Measurements from ENCODE around the gene SPECC1L.
"Not testable (repeated sequence)": the region's sequence is repeated elsewhere in the genome, so short reads cannot be mapped to it uniquely, and the experiment has no call there.

SPECC1L gene

DNA sequence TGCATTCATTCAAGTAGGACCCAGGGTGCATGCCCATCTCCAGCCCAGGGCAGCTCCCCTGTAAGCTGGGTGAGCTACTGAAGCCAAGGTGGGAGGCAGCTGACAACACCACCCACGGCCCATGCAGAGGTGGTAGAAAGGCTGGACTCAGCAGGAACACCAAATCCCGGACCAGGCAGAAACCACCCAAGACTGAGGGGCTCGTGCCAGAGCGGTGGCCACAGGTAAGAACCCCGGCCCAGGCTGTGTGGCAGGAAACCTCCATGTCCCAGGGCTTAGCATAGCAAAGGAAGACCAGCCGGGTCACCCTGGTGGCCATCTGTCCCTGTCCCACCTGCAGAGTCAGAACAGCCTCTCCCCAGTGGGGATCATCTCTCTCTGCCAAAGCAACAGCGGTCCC is 13.9 kb upstream of the SPECC1L start:
- H3K4me3 ChIP-seq; H3K27ac ChIP-seq; H3K36me3 ChIP-seq; H3K9me3 ChIP-seq; intact Hi-C loops (cut with DNase I; ENCODE audit: low total_unique reads); H3K27me3 ChIP-seq; H3K4me1 ChIP-seq: not testable (repeated sequence)
- peak in 1 of 2 donors; percentile 46 for DNase-seq

DNA sequence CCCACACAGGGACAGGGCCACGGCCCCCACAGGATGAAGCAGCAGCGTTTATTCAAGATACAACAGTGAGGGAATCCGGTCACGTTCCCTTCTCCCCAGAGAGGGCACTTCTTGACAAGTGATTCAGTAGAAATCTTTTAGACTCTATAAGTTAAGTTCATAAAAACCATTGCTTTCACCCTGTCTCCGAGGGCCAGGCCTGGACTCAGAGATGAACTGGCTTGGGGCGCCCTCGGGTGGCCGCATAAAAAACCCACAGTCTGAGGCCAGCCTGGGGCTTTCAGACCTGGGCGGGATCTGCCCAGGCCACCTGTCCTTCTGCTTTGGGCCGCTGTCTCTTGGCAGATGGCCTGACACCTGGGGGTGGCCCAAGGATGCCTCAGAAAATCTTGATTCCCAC is 11.2 kb upstream of the SPECC1L start:
- H3K27me3 ChIP-seq; H3K4me3 ChIP-seq; H3K9me3 ChIP-seq; H3K36me3 ChIP-seq; intact Hi-C loops (cut with DNase I; ENCODE audit: low total_unique reads); H3K4me1 ChIP-seq: not testable (repeated sequence)
- peak; percentile 84 to 86 for DNase-seq
- H3K27ac ChIP-seq = peak overlapping the region in 1 of 2 donors; percentile 59
- TF ChIP-seq, protein P1, sequence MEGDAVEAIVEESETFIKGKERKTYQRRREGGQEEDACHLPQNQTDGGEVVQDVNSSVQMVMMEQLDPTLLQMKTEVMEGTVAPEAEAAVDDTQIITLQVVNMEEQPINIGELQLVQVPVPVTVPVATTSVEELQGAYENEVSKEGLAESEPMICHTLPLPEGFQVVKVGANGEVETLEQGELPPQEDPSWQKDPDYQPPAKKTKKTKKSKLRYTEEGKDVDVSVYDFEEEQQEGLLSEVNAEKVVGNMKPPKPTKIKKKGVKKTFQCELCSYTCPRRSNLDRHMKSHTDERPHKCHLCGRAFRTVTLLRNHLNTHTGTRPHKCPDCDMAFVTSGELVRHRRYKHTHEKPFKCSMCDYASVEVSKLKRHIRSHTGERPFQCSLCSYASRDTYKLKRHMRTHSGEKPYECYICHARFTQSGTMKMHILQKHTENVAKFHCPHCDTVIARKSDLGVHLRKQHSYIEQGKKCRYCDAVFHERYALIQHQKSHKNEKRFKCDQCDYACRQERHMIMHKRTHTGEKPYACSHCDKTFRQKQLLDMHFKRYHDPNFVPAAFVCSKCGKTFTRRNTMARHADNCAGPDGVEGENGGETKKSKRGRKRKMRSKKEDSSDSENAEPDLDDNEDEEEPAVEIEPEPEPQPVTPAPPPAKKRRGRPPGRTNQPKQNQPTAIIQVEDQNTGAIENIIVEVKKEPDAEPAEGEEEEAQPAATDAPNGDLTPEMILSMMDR (IDR thresholded peaks at IDR 0.05) = peak; percentile 47 to 60

DNA sequence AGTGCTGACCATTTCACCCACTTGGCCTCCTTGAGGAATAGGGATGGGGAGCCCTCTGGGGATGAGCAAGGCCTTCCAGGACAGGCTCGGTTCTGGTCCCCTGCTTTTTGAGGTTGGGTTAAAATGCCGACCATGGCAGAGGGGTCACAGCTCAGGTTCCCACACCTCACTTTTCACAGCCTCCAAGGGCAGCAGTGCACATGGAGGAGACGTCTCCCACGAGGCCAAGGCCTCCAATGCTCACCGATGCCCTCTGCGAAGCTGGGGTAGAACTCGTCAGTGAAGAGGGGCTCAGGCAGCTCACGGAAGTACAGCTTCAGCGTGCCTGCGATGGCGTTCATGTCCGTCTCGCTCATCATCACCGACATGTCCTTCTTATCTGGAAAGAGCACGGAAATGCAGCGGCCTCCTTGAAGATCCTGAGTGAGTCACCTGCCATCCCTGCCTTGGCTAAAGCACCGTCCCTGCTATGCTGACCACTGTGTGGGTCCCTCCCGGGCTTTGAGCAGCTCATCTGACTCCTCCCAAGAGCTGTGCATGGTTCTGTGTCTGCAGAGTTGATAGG is 8.4 kb upstream of the SPECC1L start:
- H3K27ac ChIP-seq; H3K27me3 ChIP-seq; DNase-seq; H3K4me1 ChIP-seq; H3K9me3 ChIP-seq; H3K36me3 ChIP-seq; H3K4me3 ChIP-seq; intact Hi-C loops (cut with DNase I; ENCODE audit: low total_unique reads): not testable (repeated sequence)

- not testable (repeated sequence) for H3K36me3 ChIP-seq, H3K9me3 ChIP-seq, DNase-seq
These were observed 7.2 kb upstream of the SPECC1L start for GRCh38 chr22:24263479-24263878.

DNA sequence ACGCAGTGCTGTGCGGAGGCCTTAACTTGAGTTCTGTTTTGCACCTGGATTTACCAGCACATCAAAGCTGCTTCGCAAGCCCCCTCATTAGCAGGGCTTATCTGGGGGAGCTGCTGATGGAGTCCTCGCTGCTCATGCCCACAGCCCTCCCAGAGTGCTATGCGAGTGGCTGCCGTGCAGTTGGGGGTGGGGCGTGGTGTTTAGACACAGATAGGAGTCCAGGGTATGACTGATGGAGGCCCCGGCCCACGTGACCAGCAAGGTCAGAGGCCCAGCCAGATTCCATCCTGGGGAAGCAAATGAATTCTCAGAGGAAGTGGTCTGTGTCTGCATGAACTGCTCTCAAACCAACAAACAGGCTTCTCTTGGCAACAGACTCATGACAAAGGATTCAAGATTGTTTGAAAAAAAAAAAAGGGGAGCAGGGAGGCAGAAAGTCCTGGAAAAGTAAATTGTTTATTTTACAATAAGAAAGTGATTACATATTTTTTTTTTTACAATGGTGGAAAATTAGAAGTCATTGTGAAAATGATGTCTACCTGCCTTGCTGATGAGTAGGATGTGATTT is 6.2 kb upstream of the SPECC1L start:
- H3K4me3 ChIP-seq; intact Hi-C loops (cut with DNase I; ENCODE audit: low total_unique reads): not testable (repeated sequence)

More at GRCh38 chr22:24263479-24263878, 7.2 kb upstream of the SPECC1L start:
- intact Hi-C loops (cut with DNase I; ENCODE audit: low total_unique reads); H3K4me3 ChIP-seq; H3K27me3 ChIP-seq; H3K4me1 ChIP-seq; H3K27ac ChIP-seq: not testable (repeated sequence)

DNA sequence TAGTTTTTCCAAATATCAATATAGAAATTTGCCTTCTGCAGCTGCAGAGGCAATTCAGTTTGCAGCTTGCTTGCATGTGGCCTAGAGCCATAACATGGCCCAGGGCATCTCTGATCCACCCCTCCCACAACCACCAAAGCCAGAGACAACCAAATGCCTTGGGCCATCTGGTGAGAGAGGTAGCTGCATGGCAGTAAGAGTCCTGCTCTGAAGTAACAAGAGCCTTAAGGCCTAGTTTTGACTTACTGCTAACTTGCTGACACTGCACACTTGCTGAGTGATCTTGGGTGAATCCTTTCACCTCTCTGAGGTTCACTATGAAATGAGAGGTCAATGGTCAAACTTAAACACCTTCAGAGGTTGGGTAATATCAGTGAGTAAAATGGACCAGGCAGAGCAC is 4.9 kb upstream of the SPECC1L start:
- intact Hi-C loops (cut with DNase I; ENCODE audit: low total_unique reads) = no loop called here
- no peaks in the 10 kb centered on the region for H3K9me3 ChIP-seq
- TF ChIP-seq, protein P1 (IDR thresholded peaks at IDR 0.05) = no peak
- no peak overlapping the region for H3K4me3 ChIP-seq
- no peaks in the 10 kb centered on the region for H3K4me1 ChIP-seq
- no peaks in the 10 kb centered on the region for H3K36me3 ChIP-seq
- H3K27ac ChIP-seq = no peak overlapping the region
- H3K27me3 ChIP-seq = no peaks in the 10 kb centered on the region
- DNase-seq = no peak

More for the DNA sequence above, 6.2 kb upstream of the SPECC1L start:
- H3K27me3 ChIP-seq, DNase-seq, H3K4me1 ChIP-seq, H3K36me3 ChIP-seq, H3K9me3 ChIP-seq, H3K27ac ChIP-seq: not testable (repeated sequence)

DNA sequence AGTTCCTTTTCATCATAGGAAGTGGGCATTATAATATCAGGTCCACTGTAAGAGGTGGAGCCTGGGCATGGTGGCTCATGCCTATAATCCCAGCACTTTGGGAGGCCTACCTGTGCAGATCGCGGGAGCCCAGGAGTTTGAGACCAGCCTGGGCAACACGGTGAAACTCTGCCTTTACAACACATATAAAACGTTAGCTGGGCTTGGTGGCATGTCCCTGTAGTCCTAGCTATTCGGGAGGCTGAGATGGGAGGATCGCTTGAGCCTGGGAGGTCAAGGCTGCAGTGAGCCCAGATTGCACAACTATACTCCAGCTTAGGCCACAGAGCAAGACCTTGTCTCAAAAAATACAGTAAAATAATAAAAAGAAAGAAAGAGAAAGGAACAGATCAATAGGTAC is 4.1 kb upstream of the SPECC1L start:
- H3K4me1 ChIP-seq; H3K27me3 ChIP-seq; intact Hi-C loops (cut with DNase I; ENCODE audit: low total_unique reads); DNase-seq; H3K4me3 ChIP-seq; H3K27ac ChIP-seq; H3K9me3 ChIP-seq; H3K36me3 ChIP-seq: not testable (repeated sequence)

DNA sequence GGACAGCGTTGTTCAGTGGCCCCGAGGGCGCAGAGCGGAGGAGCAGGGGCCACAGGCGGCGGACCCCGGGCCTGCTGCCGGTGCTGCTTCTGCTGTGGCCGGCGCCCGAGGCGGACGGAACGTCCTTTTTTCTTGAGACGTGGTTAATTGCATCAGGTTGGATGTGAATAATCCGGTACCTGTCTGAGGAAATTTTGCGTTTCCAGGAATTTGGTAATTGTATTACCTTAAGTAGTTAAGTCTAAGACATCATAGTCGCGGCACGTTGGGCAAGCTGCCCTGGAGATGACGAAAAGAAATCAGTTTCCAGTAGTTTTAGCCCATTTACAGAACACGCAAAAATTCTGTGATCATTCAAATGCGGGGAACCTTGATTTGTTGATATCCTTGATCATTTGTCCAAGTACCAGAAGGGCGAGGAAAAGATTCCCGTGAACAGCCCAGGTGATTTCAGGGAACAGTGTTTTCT is 789 bp downstream of the SPECC1L start:
- H3K9me3 ChIP-seq = no peaks in the 10 kb centered on the region
- peak overlapping the region; percentile 82 to 90 for H3K4me3 ChIP-seq
- no peaks in the 10 kb centered on the region for H3K36me3 ChIP-seq
- TF ChIP-seq, protein P1 (IDR thresholded peaks at IDR 0.05) = no peak
- no peaks in the 10 kb centered on the region for H3K27me3 ChIP-seq
- intact Hi-C loops (cut with DNase I; ENCODE audit: low total_unique reads) = no loop called here
- peaks cover 0 to 45% (median 21%) of the 10 kb centered on the region in 4 donors for H3K4me1 ChIP-seq
- H3K27ac ChIP-seq = peak overlapping the region; percentile 95 to 98
- peak in 1 of 2 donors; percentile 64 for DNase-seq

DNA sequence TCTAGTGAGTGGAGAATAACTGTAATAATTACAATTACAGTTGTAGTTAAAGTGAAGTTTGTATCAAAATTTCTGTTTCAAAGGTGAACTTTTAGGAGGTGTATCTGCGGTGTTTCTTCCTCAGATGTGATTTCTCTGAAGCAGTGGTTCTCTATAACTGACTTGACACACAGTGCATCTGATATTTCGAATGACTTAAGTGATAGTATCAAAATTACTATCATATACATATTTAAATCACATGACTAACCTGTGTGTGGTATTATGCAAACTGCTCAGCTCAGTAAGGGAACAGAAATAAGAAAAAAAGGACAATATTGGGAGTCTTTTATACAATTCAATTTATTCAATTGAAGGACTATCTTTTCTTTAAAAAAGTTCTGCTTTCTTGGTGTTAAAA is 2.4 kb downstream of the SPECC1L start:
- intact Hi-C loops (cut with DNase I; ENCODE audit: low total_unique reads); H3K27ac ChIP-seq; H3K27me3 ChIP-seq; DNase-seq; H3K36me3 ChIP-seq; H3K9me3 ChIP-seq; H3K4me3 ChIP-seq: not testable (repeated sequence)
- H3K4me1 ChIP-seq = peaks cover 0 to 45% (median 21%) of the 10 kb centered on the region in 4 donors

DNA sequence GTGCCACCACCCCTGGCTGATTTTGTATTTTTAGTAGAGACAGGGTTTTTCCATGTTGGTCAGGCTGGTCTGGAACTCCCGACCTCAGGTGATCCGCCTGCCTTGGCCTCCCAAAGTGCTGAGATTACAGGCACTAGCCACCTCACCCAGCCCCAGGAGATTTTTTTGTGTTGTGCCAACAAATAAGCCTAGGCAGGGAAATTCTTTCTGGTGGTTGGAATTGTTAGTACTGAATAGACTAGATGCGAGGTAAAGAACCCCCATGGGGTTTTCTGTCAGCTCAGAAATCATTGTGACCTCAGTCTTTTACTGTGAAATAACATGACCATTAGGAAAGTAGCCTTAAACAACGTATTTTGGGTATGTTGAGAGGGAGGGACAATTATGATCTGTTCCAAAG is 3.3 kb downstream of the SPECC1L start:
- H3K36me3 ChIP-seq; intact Hi-C loops (cut with DNase I; ENCODE audit: low total_unique reads); DNase-seq; H3K4me3 ChIP-seq; H3K27me3 ChIP-seq; H3K9me3 ChIP-seq: not testable (repeated sequence)
- H3K4me1 ChIP-seq = peaks cover 0 to 45% (median 21%) of the 10 kb centered on the region in 4 donors
- peak overlapping the region; percentile 31 to 52 for H3K27ac ChIP-seq

- peaks cover 0 to 45% (median 21%) of the 10 kb centered on the region in 4 donors for H3K4me1 ChIP-seq
- H3K4me3 ChIP-seq = not testable (repeated sequence)
These were observed 4.2 kb downstream of the SPECC1L start for GRCh38 chr22:24274696-24275405.

More at GRCh38 chr22:24274696-24275405, 4.2 kb downstream of the SPECC1L start:
- peak overlapping the region; percentile 31 to 52 for H3K27ac ChIP-seq
- intact Hi-C loops (cut with DNase I; ENCODE audit: low total_unique reads); DNase-seq; H3K27me3 ChIP-seq; H3K9me3 ChIP-seq; H3K36me3 ChIP-seq: not testable (repeated sequence)
